ENCODE results near the gene SLC25A4.

Gene SLC25A4

GRCh38 chr4:185124006-185124405 lies 19.1 kb upstream of the SLC25A4 start:
- H3K79me2 ChIP-seq: no peaks in the 10 kb centered on the region
- H3K27ac ChIP-seq: no peak overlapping the region
- no peak overlapping the region for H3K4me3 ChIP-seq (ENCODE audit: low read depth, low read length)
- no peak for TF ChIP-seq CTCF (IDR thresholded peaks at IDR 0.05)
- no peak overlapping the region for H2AFZ ChIP-seq
- H3K9me3 ChIP-seq (ENCODE audit: control insufficient read depth, low read length): no peaks in the 10 kb centered on the region
- no peak overlapping the region for H3K4me2 ChIP-seq (ENCODE audit: low read length)
- no peak overlapping the region for H3K9ac ChIP-seq
- H3K27me3 ChIP-seq (ENCODE audit: control insufficient read depth, insufficient read depth, low read length): no peaks in the 10 kb centered on the region
- H3K36me3 ChIP-seq (ENCODE audit: control insufficient read depth, insufficient read depth, low read length): no peaks in the 10 kb centered on the region
- H3K4me1 ChIP-seq: peaks cover 8% of the 10 kb centered on the region

GRCh38 chr4:185127021-185127925 lies 15.8 kb upstream of the SLC25A4 start:
- Histone ChIP-seq H2AFZ (peak overlapping the region; percentile 93), H3K4me1 (no peaks in the 10 kb centered on the region), H3K4me3 (ENCODE audit: low read depth, low read length) (peak overlapping the region; percentile 66), H3K4me2 (ENCODE audit: low read length) (peak overlapping the region; percentile 96), H3K27ac (no peak overlapping the region), H3K9ac (no peak overlapping the region), H3K79me2 (no peaks in the 10 kb centered on the region), H3K36me3 (ENCODE audit: control insufficient read depth, insufficient read depth, low read length) (no peaks in the 10 kb centered on the region), H3K9me3 (ENCODE audit: control insufficient read depth, low read length) (no peaks in the 10 kb centered on the region), H3K27me3 (ENCODE audit: control insufficient read depth, insufficient read depth, low read length) (no peaks in the 10 kb centered on the region)
- no peak for TF ChIP-seq CTCF (IDR thresholded peaks at IDR 0.05)

DNA sequence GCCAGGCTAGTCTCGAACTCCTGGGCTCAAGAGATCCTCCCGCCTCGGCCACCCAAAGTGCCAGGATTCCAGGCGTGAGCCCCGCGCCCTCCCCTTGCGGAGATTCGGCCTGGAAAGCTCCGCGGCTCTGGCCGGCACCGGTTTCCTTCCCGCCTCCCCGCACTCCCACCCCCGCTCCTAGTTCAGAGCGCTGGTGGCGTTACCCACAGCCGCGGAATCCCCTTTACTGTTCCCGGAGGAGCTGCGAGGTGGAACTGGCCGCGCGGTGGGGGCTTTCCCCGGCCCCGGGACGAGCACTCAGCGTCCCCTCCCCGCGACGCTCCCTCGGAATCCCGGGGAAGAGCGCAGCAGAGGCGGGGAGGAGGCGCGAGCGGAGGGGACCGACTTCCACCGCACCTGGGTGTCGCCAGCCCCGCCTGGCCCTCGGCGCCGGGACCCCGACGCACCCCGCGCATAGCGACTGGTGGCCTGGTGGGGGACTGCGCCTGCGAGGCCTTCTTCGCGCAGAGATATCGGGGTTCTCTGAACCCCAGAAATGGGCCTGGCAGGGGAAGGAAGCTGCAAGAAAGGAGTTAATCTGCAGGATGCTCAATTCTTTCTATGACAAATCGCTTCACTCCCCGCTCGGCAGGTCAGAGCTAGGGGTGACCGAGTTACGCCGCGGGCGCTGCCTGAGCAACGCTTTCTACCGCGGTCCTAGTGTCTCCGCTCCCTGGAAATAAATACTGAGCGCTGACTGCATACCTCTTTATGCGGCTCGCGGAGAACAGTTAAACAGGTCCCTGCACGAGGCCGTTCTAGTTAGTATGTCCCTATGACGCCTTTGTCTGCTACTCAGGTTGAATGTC lies 14.6 kb upstream of the SLC25A4 start:
- Histone ChIP-seq H3K9ac (no peak overlapping the region), H3K4me3 (ENCODE audit: low read depth, low read length) (peak overlapping the region; percentile 46), H3K4me1 (no peaks in the 10 kb centered on the region), H3K79me2 (no peaks in the 10 kb centered on the region), H3K9me3 (ENCODE audit: control insufficient read depth, low read length) (no peaks in the 10 kb centered on the region), H3K27me3 (ENCODE audit: control insufficient read depth, insufficient read depth, low read length) (no peaks in the 10 kb centered on the region), H3K36me3 (ENCODE audit: control insufficient read depth, insufficient read depth, low read length) (no peaks in the 10 kb centered on the region), H3K27ac (no peak overlapping the region), H3K4me2 (ENCODE audit: low read length) (peak overlapping the region; percentile 78), H2AFZ (peak overlapping the region; percentile 93)
- no peak for TF ChIP-seq CTCF (IDR thresholded peaks at IDR 0.05)

GRCh38 chr4:185134307-185134869 lies 8.7 kb upstream of the SLC25A4 start:
- Histone ChIP-seq H3K27ac (no peak overlapping the region), H3K27me3 (ENCODE audit: control insufficient read depth, insufficient read depth, low read length) (no peaks in the 10 kb centered on the region), H3K79me2 (no peaks in the 10 kb centered on the region), H3K4me2 (ENCODE audit: low read length) (no peak overlapping the region), H3K4me1 (no peaks in the 10 kb centered on the region), H3K4me3 (ENCODE audit: low read depth, low read length) (no peak overlapping the region), H2AFZ (no peak overlapping the region), H3K9ac (no peak overlapping the region), H3K9me3 (ENCODE audit: control insufficient read depth, low read length) (no peaks in the 10 kb centered on the region), H3K36me3 (ENCODE audit: control insufficient read depth, insufficient read depth, low read length) (no peaks in the 10 kb centered on the region)
- peak; percentile 70 for TF ChIP-seq CTCF (IDR thresholded peaks at IDR 0.05)

Measured in parathyroid adenoma (tissue), 2 donors.